COLO668 (cell line): ENCODE measurements around the gene RNF208.

Source experiments
- DNase-seq: peaks from one replicate; lab custom pipeline; 2025; ENCODE audit not compliant: unreplicated experiment; lab: John Stamatoyannopoulos, UW

The RNF208 gene

DNA sequence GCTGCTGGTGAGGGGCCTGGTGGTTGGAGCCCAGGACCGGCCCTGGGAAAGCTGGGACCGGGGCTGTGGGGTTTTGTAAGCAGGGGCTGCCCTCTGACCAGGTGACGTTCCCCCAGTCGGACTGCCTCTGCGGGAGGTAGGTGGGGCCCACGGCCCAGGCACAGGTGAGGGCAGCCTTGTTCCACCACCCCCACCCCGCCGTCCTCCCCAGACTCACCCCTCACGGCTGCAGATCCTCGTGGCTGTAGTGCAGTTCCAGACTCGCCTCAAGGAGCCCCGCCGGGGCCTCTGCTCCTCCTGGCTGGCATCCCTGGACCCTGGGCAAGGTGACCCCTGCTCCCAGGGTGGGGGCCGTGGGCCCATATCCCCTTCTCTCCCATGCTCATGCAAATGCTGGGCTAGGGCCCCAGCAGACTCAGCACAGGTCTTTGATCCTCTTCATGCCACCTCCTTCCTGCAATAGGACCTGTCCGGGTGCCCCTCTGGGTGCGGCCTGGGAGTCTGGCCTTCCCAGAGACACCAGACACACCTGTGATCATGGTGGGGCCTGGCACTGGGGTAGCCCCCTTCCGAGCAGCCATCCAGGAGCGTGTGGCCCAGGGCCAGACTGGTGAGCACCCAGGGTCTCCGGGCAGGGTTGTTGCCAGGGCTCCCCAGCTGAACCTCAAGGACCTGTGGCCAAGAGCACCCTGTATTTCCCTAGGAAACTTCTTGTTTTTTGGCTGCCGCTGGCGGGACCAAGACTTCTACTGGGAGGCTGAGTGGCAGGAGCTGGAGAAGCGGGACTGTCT, 6.6 kb downstream of the RNF208 start:
- DNase-seq, result no peak

DNA sequence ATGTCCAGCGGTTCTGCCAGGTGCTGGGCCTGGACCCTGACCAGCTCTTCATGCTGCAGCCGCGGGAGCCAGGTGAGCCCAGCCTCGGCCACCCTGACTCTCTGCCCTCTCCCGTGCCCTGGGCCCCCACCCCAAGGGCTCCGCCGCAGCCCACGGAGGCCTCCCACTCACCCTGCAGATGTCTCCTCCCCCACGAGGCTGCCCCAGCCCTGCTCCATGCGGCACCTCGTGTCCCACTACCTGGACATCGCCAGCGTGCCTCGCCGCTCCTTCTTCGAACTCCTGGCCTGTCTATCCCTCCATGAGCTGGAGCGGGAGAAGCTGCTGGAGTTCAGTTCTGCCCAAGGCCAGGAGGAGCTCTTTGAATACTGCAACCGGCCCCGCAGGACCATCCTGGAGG, 7.4 kb downstream of the RNF208 start:
- no peak for DNase-seq

DNA sequence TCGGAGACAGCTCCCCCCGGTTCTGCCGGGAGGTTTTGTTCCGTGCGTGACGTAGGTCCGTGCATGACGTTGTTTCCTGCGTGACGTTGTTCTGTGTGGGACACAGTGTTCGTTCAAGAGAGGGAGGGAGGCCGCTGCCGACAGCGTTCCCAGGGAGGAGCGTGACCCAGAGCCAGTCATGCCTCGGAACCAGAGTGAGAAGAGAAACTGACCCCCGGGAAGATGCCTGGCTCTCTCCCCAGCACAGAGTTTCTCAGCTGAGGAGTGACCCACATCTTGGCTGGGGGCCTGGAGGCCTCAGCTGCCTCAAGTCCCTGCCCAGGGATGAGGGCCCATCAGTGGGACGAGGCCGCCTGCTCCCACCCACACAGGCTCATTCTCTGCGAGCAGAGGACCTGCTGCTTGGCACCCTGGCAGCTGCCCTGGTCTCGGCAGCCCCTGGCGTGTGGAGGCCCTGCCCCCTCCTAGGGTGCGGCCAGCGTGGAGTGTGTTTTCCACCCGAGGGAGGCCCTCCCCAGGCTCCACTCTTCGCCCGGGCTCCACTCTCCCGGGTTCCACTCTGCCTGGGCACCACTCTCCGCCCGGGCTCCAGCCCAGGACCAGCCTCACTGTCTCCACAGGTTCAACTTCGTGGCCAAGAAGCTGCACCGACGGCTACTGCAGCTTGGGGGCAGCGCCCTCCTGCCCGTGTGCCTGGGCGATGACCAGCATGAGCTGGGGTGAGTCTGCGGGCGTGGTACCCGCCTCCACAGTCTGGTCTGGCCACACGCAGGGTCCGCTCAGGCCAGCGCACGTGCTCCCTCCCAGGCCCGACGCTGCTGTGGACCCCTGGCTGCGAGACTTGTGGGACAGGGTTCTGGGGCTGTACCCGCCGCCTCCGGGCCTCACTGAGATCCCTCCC, 8.6 kb downstream of the RNF208 start:
- DNase-seq, result no peak

DNA sequence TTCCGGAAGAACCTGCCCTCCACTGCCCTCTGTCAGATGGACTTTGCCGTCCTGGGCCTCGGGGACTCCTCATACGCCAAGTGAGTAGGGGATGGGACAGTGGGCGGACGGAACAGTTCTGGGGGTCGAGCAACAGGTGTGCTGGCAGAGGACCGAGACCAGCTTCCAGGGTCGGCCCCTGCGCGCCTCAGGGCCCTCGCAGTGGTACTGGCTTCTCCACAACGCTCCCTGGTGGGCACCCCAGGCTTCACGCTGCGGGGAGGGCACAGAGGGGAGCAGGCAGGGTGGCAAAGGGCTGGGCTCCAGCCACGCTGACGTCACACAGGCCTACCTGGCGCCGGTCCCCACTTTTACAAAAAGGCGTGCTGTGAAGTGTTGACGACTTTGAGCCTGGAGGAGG, 9.5 kb downstream of the RNF208 start:
- no peak for DNase-seq

DNA sequence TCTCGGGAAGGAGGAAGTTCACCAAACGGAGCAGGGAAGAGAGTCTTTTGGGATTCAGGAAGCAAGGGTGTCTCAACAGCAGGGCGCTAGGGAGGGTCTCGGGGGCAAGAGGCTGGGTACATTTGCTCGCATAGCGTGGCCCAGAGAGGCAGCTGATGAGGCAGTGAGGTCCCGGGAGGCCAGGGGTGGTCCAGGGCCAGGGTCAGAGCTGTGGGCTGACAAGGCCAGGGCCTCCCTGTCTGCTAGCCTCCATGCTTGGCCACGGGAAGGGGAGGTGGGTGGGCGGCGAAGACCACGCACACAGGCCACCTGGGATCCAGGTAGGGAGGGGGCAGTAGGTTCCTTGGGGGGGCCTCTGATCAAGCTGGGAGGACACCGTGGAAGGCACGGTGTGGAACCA, 10.5 kb downstream of the RNF208 start:
- DNase-seq, result no peak

DNA sequence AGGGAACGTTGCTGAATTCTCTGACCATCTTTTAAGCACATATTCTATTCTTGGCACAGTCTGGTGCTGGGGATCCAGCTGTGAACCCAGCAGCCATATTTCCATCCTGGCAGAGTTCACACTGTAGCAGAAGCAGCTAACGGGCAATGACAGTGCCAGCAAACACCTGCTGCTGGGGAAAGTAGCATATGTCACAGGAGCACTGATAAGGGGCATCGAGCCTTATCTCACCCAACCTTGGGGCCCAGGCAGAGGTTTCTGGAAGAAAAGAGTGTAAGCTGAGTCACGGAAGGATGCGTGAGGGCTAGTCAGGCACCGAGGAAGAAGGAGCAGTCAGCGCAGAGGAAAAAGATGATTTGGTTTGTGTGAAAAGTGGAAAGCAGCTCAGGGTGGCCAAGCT, 15.4 kb downstream of the RNF208 start:
- DNase-seq, result no peak

DNA sequence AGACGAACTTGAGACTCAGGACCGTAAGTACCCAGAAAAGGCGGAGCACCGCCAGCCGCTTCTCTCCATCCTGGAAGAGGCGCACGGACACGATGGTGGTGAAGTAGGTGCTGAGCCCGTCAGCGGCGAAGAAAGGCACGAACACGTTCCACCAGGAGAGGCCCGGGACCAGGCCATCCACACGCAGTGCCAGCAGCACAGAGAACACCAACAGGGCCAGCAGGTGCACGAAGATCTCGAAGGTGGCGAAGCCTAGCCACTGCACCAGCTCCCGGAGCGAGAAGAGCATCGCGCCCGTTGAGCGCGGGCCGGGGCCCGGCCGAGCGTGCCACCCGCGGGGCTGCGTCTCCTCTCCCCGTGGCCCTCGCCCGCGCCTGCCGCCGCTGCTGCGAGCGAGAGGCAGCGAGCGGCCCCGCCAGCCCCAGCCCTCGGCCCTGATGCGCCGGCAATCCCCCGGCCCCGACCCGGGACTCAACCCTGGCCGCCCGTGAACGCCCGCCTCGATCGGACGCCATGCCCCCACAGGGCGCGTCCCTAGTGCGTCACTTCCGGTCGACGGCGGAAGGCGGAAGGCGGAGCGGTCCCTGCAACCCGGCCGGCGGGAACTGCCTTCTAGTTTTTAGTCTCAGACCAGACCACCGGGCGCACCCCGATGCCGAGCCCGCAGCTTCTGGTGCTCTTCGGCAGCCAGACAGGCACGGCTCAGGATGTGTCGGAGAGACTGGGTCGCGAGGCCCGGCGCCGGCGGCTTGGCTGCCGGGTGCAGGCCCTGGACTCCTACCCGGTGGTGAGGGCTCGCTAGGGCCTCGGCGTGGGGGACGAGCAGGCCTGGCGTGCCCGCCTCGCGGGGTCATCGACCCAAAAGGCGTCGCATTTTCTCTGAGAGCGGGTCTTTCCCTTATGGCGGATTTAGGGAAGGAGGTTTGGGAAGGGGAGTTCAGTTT, 16.6 kb downstream of the RNF208 start, which contains the start of the genes NDOR1 and TMEM203:
Gene NDOR1 (plus strand): TSS at position 575 of the 944 bp plus-strand sequence. CDS start 78 bp downstream, at position 653.
Gene TMEM203 (minus strand): TSS at position 523 of the 944 bp plus-strand sequence. CDS start 234 bp downstream, at position 289.
- peak; percentile 93 for DNase-seq

DNA sequence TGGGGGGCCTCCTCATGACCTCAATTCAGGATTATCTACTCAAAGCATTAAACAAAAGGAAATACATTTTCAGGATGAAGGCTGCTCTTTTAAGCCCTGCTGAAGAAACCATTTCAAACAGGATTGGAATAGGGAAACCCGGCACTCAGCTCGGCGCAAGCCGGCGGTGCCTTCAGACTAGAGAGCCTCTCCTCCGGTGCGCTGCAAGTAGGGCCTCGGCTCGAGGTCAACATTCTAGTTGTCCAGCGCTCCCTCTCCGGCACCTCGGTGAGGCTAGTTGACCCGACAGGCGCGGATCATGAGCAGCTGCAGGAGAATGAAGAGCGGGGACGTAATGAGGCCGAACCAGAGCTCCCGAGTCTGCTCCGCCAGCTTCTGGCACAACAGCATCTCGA, 17.3 kb downstream of the RNF208 start:
- DNase-seq, result no peak

DNA sequence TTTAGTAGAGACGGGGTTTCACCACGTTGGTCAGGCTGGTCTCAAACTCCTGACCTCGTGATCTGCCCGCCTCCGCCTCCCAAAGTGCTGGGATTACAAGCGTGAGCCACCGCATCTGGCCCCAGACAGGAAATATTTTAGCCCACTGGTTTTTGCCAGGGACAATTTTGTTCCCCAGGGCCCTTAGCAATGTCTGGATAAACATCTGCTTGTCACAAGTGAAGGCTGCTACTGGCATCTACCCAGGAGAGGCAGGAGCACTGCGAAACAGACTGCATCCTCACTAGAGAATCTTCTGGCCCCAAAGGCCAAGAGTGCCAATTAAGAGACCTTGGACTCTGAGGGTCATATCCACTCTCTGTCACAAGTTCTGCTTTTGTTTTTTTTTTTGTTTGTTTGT, 19.1 kb downstream of the RNF208 start:
- DNase-seq, result no peak

DNA sequence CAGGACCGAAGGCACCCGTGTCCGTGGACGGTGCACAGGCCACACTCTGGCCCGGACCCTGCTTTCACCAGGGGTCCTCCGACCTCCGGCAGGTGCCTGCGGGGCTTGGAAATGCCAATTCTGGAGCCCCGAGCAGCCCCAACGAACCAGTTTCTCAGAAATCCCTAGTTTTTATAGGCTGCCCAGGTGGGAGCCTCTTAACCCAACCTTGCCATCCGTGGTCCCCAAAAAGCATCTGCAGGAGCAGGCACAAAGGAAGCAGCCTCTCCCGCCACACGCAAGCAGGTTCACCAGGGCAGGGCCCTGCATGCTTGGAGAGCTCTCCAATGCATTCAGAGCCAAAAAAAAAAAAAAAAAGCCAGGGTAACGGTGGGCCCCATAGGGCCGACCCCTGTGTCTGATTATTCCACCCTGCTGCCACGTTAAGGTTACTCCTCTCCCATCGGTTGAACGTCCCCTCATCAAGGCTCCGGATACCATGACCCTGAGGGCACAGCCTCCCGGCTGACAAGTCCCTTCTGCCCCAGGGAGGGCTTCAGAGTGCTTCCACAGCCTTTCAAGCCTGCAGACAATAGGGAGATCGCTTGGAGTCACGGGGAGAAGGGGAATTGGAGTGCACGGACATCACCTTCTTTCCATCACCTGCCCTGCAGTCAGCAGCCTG, 20.7 kb downstream of the RNF208 start:
- DNase-seq, result no peak

DNA sequence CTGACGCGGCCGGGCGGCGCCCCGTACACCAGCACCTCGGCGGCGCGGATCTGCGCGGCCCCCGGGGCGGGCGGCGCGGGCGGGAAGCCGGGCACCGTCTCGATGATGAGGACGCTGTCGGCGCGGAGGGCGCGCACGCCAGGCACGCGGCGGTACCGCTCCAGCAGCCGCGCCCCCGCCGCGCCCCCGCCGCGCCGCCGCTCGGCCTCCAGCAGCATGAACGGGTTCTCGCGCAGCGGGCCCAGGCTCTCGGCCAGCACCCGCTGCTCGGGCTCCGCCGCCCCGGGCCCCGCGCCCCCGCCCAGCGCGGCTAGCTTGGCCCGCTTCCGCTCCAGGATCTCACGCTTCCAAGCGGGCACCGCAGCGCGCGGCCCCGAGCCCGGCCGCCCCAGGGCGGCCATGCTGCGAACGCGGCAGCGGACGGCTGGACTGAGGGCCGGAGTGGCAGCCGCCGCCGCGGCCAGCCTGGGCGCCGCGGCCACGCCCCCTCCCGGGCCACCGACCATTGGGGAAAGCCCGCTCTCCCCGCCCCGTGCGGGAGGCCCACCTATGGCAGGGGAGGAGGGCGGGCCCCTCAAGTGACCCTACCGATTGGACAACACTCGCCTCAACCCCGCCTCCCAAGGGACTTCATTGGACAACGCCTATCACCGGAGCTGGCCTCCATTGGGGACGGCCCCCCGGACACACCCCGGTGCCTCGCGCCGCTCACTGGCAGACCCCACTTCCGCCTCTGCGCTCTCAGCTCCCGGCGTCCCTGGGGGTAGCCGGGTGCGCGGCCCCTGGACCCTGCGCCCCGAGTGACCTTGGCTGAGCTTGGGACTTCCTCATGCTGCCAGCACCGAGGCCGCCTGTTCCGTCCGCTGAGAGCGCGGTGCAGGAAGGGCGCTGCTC, 21.5 kb downstream of the RNF208 start, which contains the start of gene TPRN:
Gene TPRN (minus strand): TSS at position 431 of the 894 bp plus-strand sequence. CDS start 30 bp downstream, at position 401.
- DNase-seq, result peak; percentile 99

DNA sequence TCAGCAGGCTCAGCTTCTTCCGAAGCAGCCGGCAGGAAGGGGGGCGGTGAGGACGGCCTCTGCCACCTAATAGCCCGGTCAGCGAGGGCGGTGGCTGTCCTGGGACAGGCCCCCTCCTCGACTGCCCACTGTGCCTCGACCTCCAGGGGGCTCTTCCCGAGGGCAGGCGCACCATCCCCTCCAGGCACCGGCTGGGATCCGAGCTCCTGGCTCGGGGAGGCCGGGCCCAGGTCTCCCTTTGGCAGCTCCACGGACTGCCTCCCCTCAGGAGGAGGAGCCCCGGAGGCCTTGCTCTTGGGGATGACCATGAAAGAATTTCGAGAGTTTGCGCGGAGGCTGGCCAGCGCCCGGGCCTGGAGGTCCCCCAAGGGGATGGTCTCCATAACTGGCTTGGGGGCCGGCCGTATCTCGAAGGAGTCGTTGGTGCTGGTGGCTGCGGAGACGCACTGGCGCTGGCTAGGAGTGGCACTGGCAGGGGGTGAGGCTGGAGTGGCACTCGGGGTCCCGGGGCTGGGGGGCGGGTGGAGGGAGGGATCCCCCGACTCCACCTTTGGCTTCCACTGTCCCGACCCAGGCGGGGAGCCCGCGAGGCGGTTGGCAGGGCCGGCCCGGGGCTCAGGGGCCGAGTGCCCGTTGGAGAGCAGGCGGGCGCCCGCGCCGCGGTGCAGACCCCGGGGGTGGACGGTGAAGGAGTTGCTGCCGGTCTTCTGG, 22.5 kb downstream of the RNF208 start:
- DNase-seq, result peak; percentile 30

DNA sequence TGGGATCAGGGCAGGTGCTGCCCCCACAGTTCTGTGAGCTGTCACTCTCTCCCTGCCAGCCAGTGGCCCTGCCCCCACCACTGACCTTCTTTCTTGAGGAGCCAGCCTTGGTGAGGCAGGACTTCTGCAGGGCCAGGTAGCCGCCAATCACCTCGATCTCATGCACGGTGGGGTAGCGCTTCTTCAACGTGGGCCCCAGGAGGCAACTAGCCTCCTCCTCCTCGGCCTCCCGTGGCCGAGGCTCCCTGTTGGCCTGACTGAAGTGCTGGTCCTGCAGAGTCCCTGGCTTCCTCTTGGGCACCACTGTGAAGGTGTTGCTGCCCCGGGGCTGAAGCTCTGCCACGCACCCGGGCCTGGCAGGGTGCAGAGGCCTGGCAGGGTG, 23.1 kb downstream of the RNF208 start:
- DNase-seq, result peak; percentile 27

DNA sequence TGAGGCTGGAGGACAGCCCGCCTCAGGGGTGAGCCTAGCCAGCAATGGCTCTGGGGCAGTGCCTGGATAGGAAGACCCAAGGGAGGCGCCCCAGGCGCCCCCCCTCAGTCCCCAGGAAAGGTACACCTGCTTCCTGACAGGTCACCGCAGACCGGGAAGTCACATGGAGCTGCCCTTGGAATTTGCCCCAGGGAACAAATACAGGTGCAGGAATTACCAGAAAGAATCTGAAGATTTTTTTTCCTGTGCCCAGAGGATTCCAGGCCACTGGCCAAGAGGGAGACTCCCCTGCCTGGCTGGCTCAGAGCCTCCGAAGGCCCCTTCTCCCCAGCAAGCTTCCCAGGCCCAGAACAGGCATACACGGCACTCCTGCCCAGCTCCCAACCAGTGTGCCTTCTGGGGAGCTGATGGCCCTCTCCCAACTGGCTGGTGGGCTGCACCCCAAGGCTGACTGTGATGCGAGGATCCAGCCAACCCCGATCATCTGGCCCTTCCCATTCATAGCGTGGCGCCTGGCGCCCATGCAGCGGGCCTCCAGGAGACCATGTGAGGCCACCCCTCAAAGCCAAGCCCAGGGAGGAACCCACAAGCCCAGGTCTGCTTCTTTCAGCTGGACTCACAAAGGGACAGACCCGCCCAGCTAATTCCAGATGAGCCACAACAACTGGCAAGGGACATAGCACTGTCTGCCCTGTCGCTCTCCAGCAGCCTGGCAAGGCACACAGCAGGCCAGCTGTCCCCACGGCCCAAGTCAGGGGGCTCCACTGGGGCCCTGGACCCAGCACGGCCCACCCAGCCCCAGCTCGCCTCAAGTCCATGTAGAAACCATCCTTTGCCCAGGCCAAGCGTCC, 23.8 kb downstream of the RNF208 start:
- peak; percentile 75 for DNase-seq

DNA sequence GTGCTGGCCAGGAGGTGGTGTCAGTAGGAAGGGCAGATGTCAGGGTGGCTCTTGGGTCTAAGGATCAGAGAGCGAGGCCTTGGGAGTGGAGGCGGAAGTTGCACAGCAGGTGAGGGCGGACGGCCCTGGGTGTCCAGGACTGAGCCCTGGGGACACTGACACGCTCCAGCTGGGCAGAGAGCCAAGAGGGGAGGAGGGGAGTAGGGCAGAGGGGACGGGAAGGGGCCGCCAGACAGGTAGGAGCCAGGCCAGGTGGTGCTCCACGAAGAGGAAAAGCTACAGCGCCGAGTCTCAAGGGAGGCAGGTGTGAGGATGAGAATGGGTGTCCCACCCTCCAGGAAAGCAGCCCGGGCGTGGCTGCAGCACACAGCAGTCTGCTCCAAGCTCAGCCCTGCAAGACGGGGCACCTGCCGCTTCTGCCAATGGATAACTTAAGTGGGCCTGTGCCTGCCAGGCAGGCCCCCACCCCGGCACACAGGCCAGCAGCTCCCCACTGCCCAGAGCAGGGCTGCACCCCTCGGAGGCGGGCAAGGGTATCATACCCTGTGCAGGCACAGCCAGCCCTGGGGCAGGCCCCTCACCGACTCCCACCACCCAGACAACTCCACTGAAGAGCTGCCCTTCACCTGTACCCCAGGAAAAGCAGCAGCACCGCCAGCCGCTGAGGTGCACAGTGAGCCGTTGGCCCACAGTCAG, 26.4 kb downstream of the RNF208 start:
- DNase-seq, result peak; percentile 99

DNA sequence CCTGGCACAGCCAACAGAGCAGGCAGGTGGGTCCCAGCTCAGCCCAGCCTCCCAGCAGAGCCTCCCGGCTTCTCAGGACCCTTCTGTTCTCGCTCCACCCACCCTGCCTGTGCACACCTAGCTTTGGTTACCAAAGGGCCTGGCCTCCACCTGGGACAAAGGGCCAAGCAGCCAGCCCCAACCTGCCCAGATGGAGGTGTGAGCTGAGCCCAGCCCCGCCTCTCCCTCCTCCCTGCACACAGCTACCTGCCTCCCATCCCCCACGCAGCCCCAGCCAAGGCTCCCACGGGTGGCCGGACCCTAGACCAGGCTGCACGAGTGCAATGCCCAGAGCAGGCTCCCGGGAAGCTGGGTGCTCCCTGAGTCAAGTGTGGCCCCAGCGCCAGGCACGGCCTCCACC, 27.1 kb downstream of the RNF208 start:
- DNase-seq, result peak; percentile 88

DNA sequence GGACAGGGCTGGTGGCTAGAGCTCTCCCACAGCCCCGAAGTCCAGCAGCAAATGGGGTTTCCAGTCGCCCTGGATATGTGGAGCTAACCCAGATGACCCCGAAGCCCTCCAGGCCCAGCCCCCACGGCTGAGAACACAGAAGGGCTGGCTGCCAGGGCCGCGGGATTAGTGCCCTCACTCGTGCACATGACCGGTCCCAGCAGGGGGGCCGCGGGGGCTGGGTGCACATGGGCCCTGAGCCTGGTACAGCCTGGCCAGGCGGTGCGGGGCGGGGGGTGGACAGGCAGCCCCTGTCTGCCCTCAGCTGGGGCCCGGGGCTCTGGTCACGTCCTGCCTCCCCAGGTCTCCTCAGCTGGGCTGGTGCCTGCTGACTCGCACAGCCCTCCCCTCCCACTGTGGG, 27.7 kb downstream of the RNF208 start:
- peak; percentile 74 for DNase-seq
